ENCODE measurements around the gene CNOT11. TPM values are rescaled to one million over a fixed set of nuclear protein-coding genes. Genes with fewer than 3 reads are reported as not detected.
"Not testable (repeated sequence)": the region's sequence is repeated elsewhere in the genome, so short reads cannot be mapped to it uniquely, and the experiment has no call there.

The CNOT11 gene
- total RNA-seq, 6 experiments from 2014 or later: 38.1 to 53.8 (median 43.0) TPM

GRCh38 chr2:101234169-101234938 is 18.3 kb upstream of the CNOT11 start:
- no peaks in the 10 kb centered on the region; the same call in 1 of the 2 replicates for H3K27me3 Mint-ChIP-seq (ENCODE audit: insufficient read depth)
- no peak overlapping the region for H3K27ac Mint-ChIP-seq
- H3K36me3 Mint-ChIP-seq (ENCODE audit: low read depth): no peaks in the 10 kb centered on the region
- H3K4me1 Mint-ChIP-seq (ENCODE audit: low read depth): peaks cover 25% of the 10 kb centered on the region
- no peaks in the 10 kb centered on the region for H3K9me3 Mint-ChIP-seq
- DNase-seq: no peak
- TF ChIP-seq CTCF (IDR thresholded peaks at IDR 0.05): no peak
- no peak overlapping the region for H3K4me3 Mint-ChIP-seq

- H3K9me3 Mint-ChIP-seq; DNase-seq; H3K4me3 Mint-ChIP-seq; H3K27me3 Mint-ChIP-seq (ENCODE audit: insufficient read depth); H3K36me3 Mint-ChIP-seq (ENCODE audit: low read depth); H3K27ac Mint-ChIP-seq: not testable (repeated sequence)
- H3K4me1 Mint-ChIP-seq (ENCODE audit: low read depth): peaks cover 33% of the 10 kb centered on the region
These were observed 16.7 kb upstream of the CNOT11 start for GRCh38 chr2:101235956-101236355.

GRCh38 chr2:101237944-101238343 is 14.7 kb upstream of the CNOT11 start:
- not testable (repeated sequence) for H3K9me3 Mint-ChIP-seq; DNase-seq; H3K36me3 Mint-ChIP-seq (ENCODE audit: low read depth); H3K27me3 Mint-ChIP-seq (ENCODE audit: insufficient read depth); H3K4me3 Mint-ChIP-seq; H3K27ac Mint-ChIP-seq
- H3K4me1 Mint-ChIP-seq (ENCODE audit: low read depth): peaks cover 23% of the 10 kb centered on the region

GRCh38 chr2:101238930-101239759 is 13.5 kb upstream of the CNOT11 start:
- no peak for DNase-seq
- no peak for TF ChIP-seq CTCF (IDR thresholded peaks at IDR 0.05)
- Mint-ChIP-seq H3K4me1 (ENCODE audit: low read depth) (peaks cover 23% of the 10 kb centered on the region), H3K9me3 (no peaks in the 10 kb centered on the region), H3K4me3 (no peak overlapping the region), H3K36me3 (ENCODE audit: low read depth) (no peaks in the 10 kb centered on the region), H3K27me3 (ENCODE audit: insufficient read depth) (no peaks in the 10 kb centered on the region; the same call in 1 of the 2 replicates), H3K27ac (no peak overlapping the region)

- H3K27me3 Mint-ChIP-seq (ENCODE audit: insufficient read depth); H3K36me3 Mint-ChIP-seq (ENCODE audit: low read depth); H3K27ac Mint-ChIP-seq; H3K4me3 Mint-ChIP-seq; H3K9me3 Mint-ChIP-seq; DNase-seq: not testable (repeated sequence)
- H3K4me1 Mint-ChIP-seq (ENCODE audit: low read depth): peaks cover 23% of the 10 kb centered on the region
These were observed 12.9 kb upstream of the CNOT11 start for GRCh38 chr2:101239760-101240118.

- TF ChIP-seq CTCF (IDR thresholded peaks at IDR 0.05): peak; percentile 75
- H3K27me3 Mint-ChIP-seq (ENCODE audit: insufficient read depth); H3K9me3 Mint-ChIP-seq; H3K27ac Mint-ChIP-seq; H3K36me3 Mint-ChIP-seq (ENCODE audit: low read depth): not testable (repeated sequence)
- DNase-seq: peak; percentile 16
- peak overlapping the region; percentile 24; the same call in 1 of the 2 replicates for H3K4me3 Mint-ChIP-seq
- peaks cover 23% of the 10 kb centered on the region for H3K4me1 Mint-ChIP-seq (ENCODE audit: low read depth)
These were observed 12.0 kb upstream of the CNOT11 start for GRCh38 chr2:101240694-101241093.

- H3K9me3 Mint-ChIP-seq: no peaks in the 10 kb centered on the region
- no peak overlapping the region for H3K27ac Mint-ChIP-seq
- H3K27me3 Mint-ChIP-seq (ENCODE audit: insufficient read depth): no peaks in the 10 kb centered on the region; the same call in 1 of the 2 replicates
- no peaks in the 10 kb centered on the region for H3K36me3 Mint-ChIP-seq (ENCODE audit: low read depth)
- H3K4me1 Mint-ChIP-seq (ENCODE audit: low read depth): peaks cover 24% of the 10 kb centered on the region
- no peak overlapping the region for H3K4me3 Mint-ChIP-seq
- DNase-seq: no peak
- no peak for TF ChIP-seq CTCF (IDR thresholded peaks at IDR 0.05)
These were observed 11.5 kb upstream of the CNOT11 start for GRCh38 chr2:101241158-101241557.

GRCh38 chr2:101244373-101244772 is 8.3 kb upstream of the CNOT11 start:
- H3K4me3 Mint-ChIP-seq; H3K27me3 Mint-ChIP-seq (ENCODE audit: insufficient read depth); H3K9me3 Mint-ChIP-seq; H3K27ac Mint-ChIP-seq; DNase-seq; H3K36me3 Mint-ChIP-seq (ENCODE audit: low read depth): not testable (repeated sequence)
- H3K4me1 Mint-ChIP-seq (ENCODE audit: low read depth): peaks cover 39% of the 10 kb centered on the region

- H3K4me3 Mint-ChIP-seq; H3K27ac Mint-ChIP-seq; DNase-seq; H3K9me3 Mint-ChIP-seq; H3K36me3 Mint-ChIP-seq (ENCODE audit: low read depth); H3K27me3 Mint-ChIP-seq (ENCODE audit: insufficient read depth): not testable (repeated sequence)
- peaks cover 36% of the 10 kb centered on the region for H3K4me1 Mint-ChIP-seq (ENCODE audit: low read depth)
These were observed 7.8 kb upstream of the CNOT11 start for GRCh38 chr2:101244899-101245298.

Data from HFFc6 (cell line).